Hepatocyte (in vitro differentiated cells): Measurements from ENCODE around the gene FCRL6. TPM values are rescaled to one million over a fixed set of nuclear protein-coding genes. Genes with fewer than 3 reads are reported as not detected.

ENCODE experiments used
- DNase-seq: peaks from one replicate; pipeline ENCODE4 v3.0.0-alpha.2; 2016; ENCODE audit warnings: low spot score
- H2AFZ ChIP-seq: fragments of 200-600 bp; sonication (generic); 2 replicates; pipeline ENCODE4 v1.6.0; 2016; ENCODE audit warnings: antibody characterized with exemption, mild to moderate bottlenecking
- H3K27ac ChIP-seq: fragments of 200-600 bp; sonication (generic); 2 replicates; pipeline ENCODE4 v1.5.1; 2016; ENCODE audit warnings: mild to moderate bottlenecking
- H3K27me3 ChIP-seq: fragments of 200-600 bp; sonication (generic); 2 replicates; pipeline ENCODE4 v1.6.1; 2016
- H3K36me3 ChIP-seq: fragments of 200-600 bp; sonication (generic); replicated peaks from 2 replicates; pipeline ENCODE4 v1.5.1; 2016; ENCODE audit warnings: low read depth; ENCODE audit not compliant: insufficient read depth
- H3K4me1 ChIP-seq: fragments of 200-600 bp; sonication (generic); 2 replicates; pipeline ENCODE4 v1.5.1; 2016; ENCODE audit warnings: mild to moderate bottlenecking, moderate library complexity; ENCODE audit not compliant: insufficient read depth
- H3K4me2 ChIP-seq: fragments of 200-600 bp; sonication (generic); 2 replicates; pipeline ENCODE4 v1.6.0; 2016
- H3K4me3 ChIP-seq: fragments of 200-600 bp; sonication (generic); 2 replicates; pipeline ENCODE4 v1.5.1; 2016; ENCODE audit warnings: mild to moderate bottlenecking
- H3K79me2 ChIP-seq: fragments of 200-600 bp; sonication (generic); 2 replicates; pipeline ENCODE4 v1.6.0; 2017; ENCODE audit warnings: mild to moderate bottlenecking
- H3K9me2 ChIP-seq: fragments of 200-600 bp; sonication (generic); replicated peaks from 2 replicates; pipeline ENCODE4 v1.6.0; 2017; ENCODE audit warnings: mild to moderate bottlenecking; ENCODE audit not compliant: insufficient read depth
- H3K9me3 ChIP-seq: fragments of 200-600 bp; sonication (generic); 2 replicates; pipeline ENCODE4 v1.5.1; 2016; ENCODE audit warnings: low read depth, mild to moderate bottlenecking
- H4K20me1 ChIP-seq: fragments of 200-600 bp; sonication (generic); 2 replicates; pipeline ENCODE4 v1.6.0; 2016; ENCODE audit warnings: mild to moderate bottlenecking; ENCODE audit not compliant: insufficient read depth, poor library complexity, severe bottlenecking
- CTCF ChIP-seq: fragments of 200-600 bp; sonication (generic); IDR thresholded peaks from 2 replicates; pipeline ENCODE4 v1.5.1; 2016; ENCODE audit warnings: antibody characterized with exemption, mild to moderate bottlenecking; ENCODE audit not compliant: poor library complexity
- EZH2 ChIP-seq: fragments of 200-600 bp; sonication (generic); IDR thresholded peaks from 2 replicates; pipeline ENCODE4 v1.6.1; 2016; ENCODE audit warnings: antibody characterized with exemption, mild to moderate bottlenecking, borderline replicate concordance
- EZH2phosphoT487 ChIP-seq: fragments of 200-600 bp; sonication (generic); IDR thresholded peaks from one replicate; pipeline ENCODE4 v1.6.1; 2018; ENCODE audit warnings: antibody characterized with exemption, mild to moderate bottlenecking, low read depth, moderate library complexity; ENCODE audit not compliant: unreplicated experiment, severe bottlenecking
- WGBS: methylation state at CpG from one replicate; pipeline ENCODE4 v1.1.6; 2016; ENCODE audit warnings: low lambda C conversion rate; ENCODE audit errors: missing lambda C conversion rate; 5-methylcytosine and 5-hydroxymethylcytosine counted together
- polyA plus RNA-seq: library from polyadenylated mRNA; unstranded; fragments of >200 nt; fragmentation: Nextera tagmentation; extraction: Ambion mirVana; gene quantifications from 2 replicates; pipeline ENCODE4 v1.2.1, GENCODE V29; 2016
- total RNA-seq: library from RNA; depleted of rRNA; stranded (reverse); fragments of >200 nt; gene quantifications from 2 replicates; pipeline ENCODE4 v1.2.3, GENCODE V29; 2014

The FCRL6 gene
- total and polyA plus RNA-seq, 2 experiments from 2014 or later = not detected

- H2AFZ ChIP-seq = no peak overlapping the region
- H3K9me2 ChIP-seq = no peaks in the 10 kb centered on the region
- TF ChIP-seq CTCF = no peak
- TF ChIP-seq EZH2phosphoT487 = no peak
- no peak for TF ChIP-seq EZH2
- no peaks in the 10 kb centered on the region for H3K4me1 ChIP-seq
- no peaks in the 10 kb centered on the region for H4K20me1 ChIP-seq
- H3K4me3 ChIP-seq = no peak overlapping the region
- no peaks in the 10 kb centered on the region for H3K79me2 ChIP-seq
- H3K36me3 ChIP-seq = no peaks in the 10 kb centered on the region
- no peak for DNase-seq
- no peaks in the 10 kb centered on the region for H3K9me3 ChIP-seq
- H3K27me3 ChIP-seq = peaks cover under 1% of the 10 kb centered on the region
- WGBS = 87% methylated on average over 11 of the region's 11 CpGs
- no peak overlapping the region for H3K4me2 ChIP-seq
- no peak overlapping the region for H3K27ac ChIP-seq
Measured at GRCh38 chr1:159828581-159829272, 26.6 kb downstream of the FCRL6 start.

GRCh38 chr1:159829273-159829634 is 27.1 kb downstream of the FCRL6 start:
- WGBS = 40% methylated on average over 3 of the region's 3 CpGs

GRCh38 chr1:159829822-159830465 is 27.8 kb downstream of the FCRL6 start:
- H4K20me1 ChIP-seq = no peaks in the 10 kb centered on the region
- no peak for TF ChIP-seq CTCF
- no peak overlapping the region for H3K4me2 ChIP-seq
- no peaks in the 10 kb centered on the region for H3K9me2 ChIP-seq
- no peaks in the 10 kb centered on the region for H3K36me3 ChIP-seq
- no peaks in the 10 kb centered on the region for H3K79me2 ChIP-seq
- H3K4me1 ChIP-seq = no peaks in the 10 kb centered on the region
- no peak overlapping the region for H3K4me3 ChIP-seq
- H3K27ac ChIP-seq = no peak overlapping the region
- 83% methylated on average over 18 of the region's 18 CpGs for WGBS
- no peaks in the 10 kb centered on the region for H3K27me3 ChIP-seq
- no peak overlapping the region for H2AFZ ChIP-seq
- DNase-seq = peak; percentile 28
- no peaks in the 10 kb centered on the region for H3K9me3 ChIP-seq

More at GRCh38 chr1:159829273-159829634, 27.1 kb downstream of the FCRL6 start:
- H2AFZ ChIP-seq = no peak overlapping the region
- TF ChIP-seq EZH2phosphoT487 = no peak
- peak; percentile 33 for TF ChIP-seq CTCF
- H4K20me1 ChIP-seq = no peaks in the 10 kb centered on the region
- no peak overlapping the region for H3K4me3 ChIP-seq
- no peaks in the 10 kb centered on the region for H3K79me2 ChIP-seq
- no peak overlapping the region for H3K4me2 ChIP-seq
- H3K27me3 ChIP-seq = no peaks in the 10 kb centered on the region
- no peaks in the 10 kb centered on the region for H3K9me3 ChIP-seq
- no peak overlapping the region for H3K27ac ChIP-seq
- peak; percentile 60 for DNase-seq
- no peaks in the 10 kb centered on the region for H3K36me3 ChIP-seq
- H3K4me1 ChIP-seq = no peaks in the 10 kb centered on the region
- no peaks in the 10 kb centered on the region for H3K9me2 ChIP-seq
